Panc1 (cell line): Measurements from ENCODE around the gene APEX1.

Experiments
- CTCF ChIP-seq: fragments of 450-650 bp; IDR thresholded peaks from 2 replicates; pipeline ENCODE4 v1.5.1; 2017; ENCODE audit warnings: mild to moderate bottlenecking
- POLR2AphosphoS5 ChIP-seq: IDR thresholded peaks from 2 replicates; pipeline ENCODE4 v1.6.1; 2012; ENCODE audit warnings: mild to moderate bottlenecking, low read depth, low read length, moderate library complexity

GRCh38 chr14:20441461-20441860 is 13.6 kb upstream of the APEX1 start:
- TF ChIP-seq CTCF: no peak
- TF ChIP-seq POLR2AphosphoS5: no peak
